NOMO-1 (cell line): ENCODE data around the gene PGBD5.

Experiments used
- DNase-seq, 2 experiments: peaks; one replicate each; lab custom pipeline; 2025; ENCODE audit not compliant: unreplicated experiment in 2 of 2; lab: John Stamatoyannopoulos, UW

Gene PGBD5

GRCh38 chr1:230286166-230286889 is 139.8 kb downstream of the PGBD5 start:
- no peak for DNase-seq

GRCh38 chr1:230285351-230285750 is 140.8 kb downstream of the PGBD5 start:
- no peak for DNase-seq

- DNase-seq: no peak
Observed at GRCh38 chr1:230284891-230285290, 141.2 kb downstream of the PGBD5 start.

GRCh38 chr1:230283678-230284077 is 142.5 kb downstream of the PGBD5 start:
- no peak for DNase-seq

- no peak for DNase-seq
Observed at GRCh38 chr1:230282157-230282556, 144.0 kb downstream of the PGBD5 start.

GRCh38 chr1:230281556-230281955 is 144.6 kb downstream of the PGBD5 start:
- no peak for DNase-seq

- DNase-seq: no peak
Observed at GRCh38 chr1:230280906-230281413, 145.2 kb downstream of the PGBD5 start.

GRCh38 chr1:230280054-230280795 is 145.9 kb downstream of the PGBD5 start:
- DNase-seq: no peak

- DNase-seq: no peak
Observed at GRCh38 chr1:230279583-230279945, 146.6 kb downstream of the PGBD5 start.

GRCh38 chr1:230278871-230279582 is 147.1 kb downstream of the PGBD5 start:
- no peak for DNase-seq

- DNase-seq: no peak
Observed at GRCh38 chr1:230278376-230278775, 147.8 kb downstream of the PGBD5 start.

GRCh38 chr1:230277201-230278025 is 148.7 kb downstream of the PGBD5 start:
- no peak for DNase-seq

GRCh38 chr1:230276401-230276800 is 149.7 kb downstream of the PGBD5 start:
- no peak for DNase-seq

GRCh38 chr1:230274254-230274653 is 151.9 kb downstream of the PGBD5 start:
- no peak for DNase-seq

GRCh38 chr1:230273141-230273710 is 152.9 kb downstream of the PGBD5 start:
- DNase-seq: no peak

GRCh38 chr1:230272557-230272956 is 153.6 kb downstream of the PGBD5 start:
- DNase-seq: no peak

- DNase-seq: no peak
Observed at GRCh38 chr1:230271300-230272035, 154.7 kb downstream of the PGBD5 start.

GRCh38 chr1:230270559-230271281 is 155.4 kb downstream of the PGBD5 start:
- DNase-seq: no peak

GRCh38 chr1:230270185-230270558 is 156.0 kb downstream of the PGBD5 start:
- DNase-seq: no peak
